SK-N-SH treated with all-trans-retinoic acid at 6 μM for 48 hours (cell line): ENCODE data around the gene TEFM.
"Not testable (repeated sequence)": the region's sequence is repeated elsewhere in the genome, so short reads cannot be mapped to it uniquely, and the experiment has no call there.

ENCODE experiments used
- ARNTL ChIP-seq: fragments of 450-650 bp; formaldehyde crosslinking; IDR thresholded peaks from 2 replicates; pipeline ENCODE4 v1.5.0; 2020; ENCODE audit warnings: low read depth, mild to moderate bottlenecking, moderate library complexity, borderline replicate concordance
- ISL1 ChIP-seq: fragments of 250-450 bp; sonication (Bioruptor Pico); IDR thresholded peaks from 2 replicates; pipeline ENCODE4 v2.1.2; 2022; ENCODE audit warnings: mild to moderate bottlenecking, moderate library complexity
- PPARA ChIP-seq: fragments of 250-450 bp; sonication (Bioruptor Pico); IDR thresholded peaks from 2 replicates; pipeline ENCODE4 v1.5.0; 2020; ENCODE audit warnings: mild to moderate bottlenecking, borderline replicate concordance
- SNAI2 ChIP-seq: fragments of 250-450 bp; sonication (Bioruptor Pico); IDR thresholded peaks from 2 replicates; pipeline ENCODE4 v1.5.0; 2020; ENCODE audit warnings: mild to moderate bottlenecking, moderate library complexity
- TSHZ2 ChIP-seq: fragments of 250-450 bp; sonication (Bioruptor Pico); IDR thresholded peaks from 2 replicates; pipeline ENCODE4 v1.5.0; 2020; ENCODE audit warnings: mild to moderate bottlenecking, moderate library complexity
- ZFP3 ChIP-seq: fragments of 250-450 bp; sonication (Bioruptor Pico); IDR thresholded peaks from 2 replicates; pipeline ENCODE4 v1.5.0; 2020; ENCODE audit warnings: mild to moderate bottlenecking, moderate library complexity
- ZNF70 ChIP-seq: fragments of 450-650 bp; formaldehyde crosslinking; IDR thresholded peaks from 2 replicates; pipeline ENCODE4 v1.5.0; 2020; ENCODE audit warnings: mild to moderate bottlenecking, moderate library complexity
- TF ChIP-seq, protein P1 (sequence below): fragments of 250-450 bp; sonication (Bioruptor Pico); IDR thresholded peaks from 2 replicates; pipeline ENCODE4 v1.8.0; 2020; ENCODE audit warnings: mild to moderate bottlenecking, moderate library complexity, borderline replicate concordance
- TF ChIP-seq, protein P2 (sequence below): fragments of 250-450 bp; sonication (Bioruptor Pico); IDR thresholded peaks from 2 replicates; pipeline ENCODE4 v1.5.1; 2020; ENCODE audit warnings: low read depth, mild to moderate bottlenecking, moderate library complexity
- TF ChIP-seq, protein P3 (sequence below): fragments of 250-450 bp; sonication (Bioruptor Pico); IDR thresholded peaks from 2 replicates; pipeline ENCODE4 v1.8.0; 2021; ENCODE audit warnings: low read depth, mild to moderate bottlenecking, moderate library complexity, borderline replicate concordance

DNA sequence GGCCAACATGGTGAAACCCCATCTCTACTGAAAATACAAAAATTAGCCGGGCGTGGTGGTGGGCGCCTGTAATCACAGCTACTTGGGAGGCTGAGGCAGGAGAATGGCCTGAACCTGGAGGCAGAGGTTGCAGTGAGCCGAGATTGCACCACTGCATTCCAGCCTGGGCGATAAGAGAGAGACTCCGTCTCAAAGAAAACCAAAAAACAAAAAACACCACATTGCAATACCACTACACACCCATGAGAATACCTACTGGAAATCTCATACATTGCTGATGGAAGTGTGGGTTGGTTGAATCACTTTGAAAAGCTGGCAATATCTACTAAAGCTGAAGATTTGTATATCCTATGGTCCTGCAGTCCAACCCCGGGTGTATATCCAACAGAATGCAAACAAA is 4.1 kb upstream of the TEFM start:
- not testable (repeated sequence) for TF ChIP-seq ZNF70, TSHZ2, ARNTL, ZFP3, PPARA, ISL1, SNAI2 (CRISPR knock-in tag)
- TF ChIP-seq, protein P1, sequence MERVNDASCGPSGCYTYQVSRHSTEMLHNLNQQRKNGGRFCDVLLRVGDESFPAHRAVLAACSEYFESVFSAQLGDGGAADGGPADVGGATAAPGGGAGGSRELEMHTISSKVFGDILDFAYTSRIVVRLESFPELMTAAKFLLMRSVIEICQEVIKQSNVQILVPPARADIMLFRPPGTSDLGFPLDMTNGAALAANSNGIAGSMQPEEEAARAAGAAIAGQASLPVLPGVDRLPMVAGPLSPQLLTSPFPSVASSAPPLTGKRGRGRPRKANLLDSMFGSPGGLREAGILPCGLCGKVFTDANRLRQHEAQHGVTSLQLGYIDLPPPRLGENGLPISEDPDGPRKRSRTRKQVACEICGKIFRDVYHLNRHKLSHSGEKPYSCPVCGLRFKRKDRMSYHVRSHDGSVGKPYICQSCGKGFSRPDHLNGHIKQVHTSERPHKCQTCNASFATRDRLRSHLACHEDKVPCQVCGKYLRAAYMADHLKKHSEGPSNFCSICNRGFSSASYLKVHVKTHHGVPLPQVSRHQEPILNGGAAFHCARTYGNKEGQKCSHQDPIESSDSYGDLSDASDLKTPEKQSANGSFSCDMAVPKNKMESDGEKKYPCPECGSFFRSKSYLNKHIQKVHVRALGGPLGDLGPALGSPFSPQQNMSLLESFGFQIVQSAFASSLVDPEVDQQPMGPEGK (CRISPR knock-in tag) = not testable (repeated sequence)
- TF ChIP-seq, protein P2, sequence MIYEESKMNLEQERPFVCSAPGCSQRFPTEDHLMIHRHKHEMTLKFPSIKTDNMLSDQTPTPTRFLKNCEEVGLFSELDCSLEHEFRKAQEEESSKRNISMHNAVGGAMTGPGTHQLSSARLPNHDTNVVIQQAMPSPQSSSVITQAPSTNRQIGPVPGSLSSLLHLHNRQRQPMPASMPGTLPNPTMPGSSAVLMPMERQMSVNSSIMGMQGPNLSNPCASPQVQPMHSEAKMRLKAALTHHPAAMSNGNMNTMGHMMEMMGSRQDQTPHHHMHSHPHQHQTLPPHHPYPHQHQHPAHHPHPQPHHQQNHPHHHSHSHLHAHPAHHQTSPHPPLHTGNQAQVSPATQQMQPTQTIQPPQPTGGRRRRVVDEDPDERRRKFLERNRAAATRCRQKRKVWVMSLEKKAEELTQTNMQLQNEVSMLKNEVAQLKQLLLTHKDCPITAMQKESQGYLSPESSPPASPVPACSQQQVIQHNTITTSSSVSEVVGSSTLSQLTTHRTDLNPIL = not testable (repeated sequence)
- TF ChIP-seq, protein P3, sequence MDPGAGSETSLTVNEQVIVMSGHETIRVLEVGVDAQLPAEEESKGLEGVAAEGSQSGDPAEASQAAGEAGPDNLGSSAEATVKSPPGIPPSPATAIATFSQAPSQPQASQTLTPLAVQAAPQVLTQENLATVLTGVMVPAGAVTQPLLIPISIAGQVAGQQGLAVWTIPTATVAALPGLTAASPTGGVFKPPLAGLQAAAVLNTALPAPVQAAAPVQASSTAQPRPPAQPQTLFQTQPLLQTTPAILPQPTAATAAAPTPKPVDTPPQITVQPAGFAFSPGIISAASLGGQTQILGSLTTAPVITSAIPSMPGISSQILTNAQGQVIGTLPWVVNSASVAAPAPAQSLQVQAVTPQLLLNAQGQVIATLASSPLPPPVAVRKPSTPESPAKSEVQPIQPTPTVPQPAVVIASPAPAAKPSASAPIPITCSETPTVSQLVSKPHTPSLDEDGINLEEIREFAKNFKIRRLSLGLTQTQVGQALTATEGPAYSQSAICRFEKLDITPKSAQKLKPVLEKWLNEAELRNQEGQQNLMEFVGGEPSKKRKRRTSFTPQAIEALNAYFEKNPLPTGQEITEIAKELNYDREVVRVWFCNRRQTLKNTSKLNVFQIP = not testable (repeated sequence)
